ENCODE data around the gene NUP210. TPM values are rescaled to one million over a fixed set of nuclear protein-coding genes. Genes with fewer than 3 reads are reported as not detected.

NUP210 gene
- total and polyA plus RNA-seq, 2 experiments from 2014 or later: 23.7 to 41.9 TPM

GRCh38 chr3:13266651-13267362 lies 153.3 kb downstream of the NUP210 start:
- TF ChIP-seq CTCF (IDR thresholded peaks at IDR 0.05; ENCODE audit: low read depth, low read length): no peak
- no peak for DNase-seq (ENCODE audit: low read depth in 1 of 2, low spot score in 1 of 2)
- Histone ChIP-seq H3K4me1 (ENCODE audit: low read depth) (peaks cover 17% of the 10 kb centered on the region), H3K27ac (no peak overlapping the region), H3K9me3 (ENCODE audit: low read depth) (no peaks in the 10 kb centered on the region), H3K36me3 (no peaks in the 10 kb centered on the region), H3K27me3 (no peaks in the 10 kb centered on the region), H3K4me3 (no peak overlapping the region)

Other genes with a start within 250 kb of the NUP210 start
- gene HDAC11, start 60.0 kb upstream of the NUP210 start, total RNA-seq: 35.3 and 35.7 TPM in 2 replicates
- 27.1 and 41.4 TPM in 2 replicates for gene HDAC11, start 60.0 kb upstream of the NUP210 start, polyA plus RNA-seq
- 24.9 and 42.4 TPM in 2 replicates for gene FBLN2, start 128.8 kb upstream of the NUP210 start, total RNA-seq
- gene FBLN2, start 128.8 kb upstream of the NUP210 start, polyA plus RNA-seq: 19.3 and 33.5 TPM in 2 replicates

All from cardiac muscle cell (in vitro differentiated cells and primary cell).